Measurements from ENCODE around the gene EXOC1L. TPM values are rescaled to one million over a fixed set of nuclear protein-coding genes. Genes with fewer than 3 reads are reported as not detected.

Gene EXOC1L
- total RNA-seq, 1 experiment from 2014 or later = not detected

Other genes with a start within 250 kb of the EXOC1L start
- gene PDCL2, start 227.5 kb upstream of the EXOC1L start, total RNA-seq (2021; ENCODE audit: unreplicated experiment) = not detected
- 0.54 TPM for gene NMU, start 183.5 kb upstream of the EXOC1L start, total RNA-seq (2021; ENCODE audit: unreplicated experiment)
- 24.1 TPM for gene EXOC1, start 33.9 kb downstream of the EXOC1L start, total RNA-seq (2021; ENCODE audit: unreplicated experiment)
- 9.5 TPM for gene CEP135, start 129.2 kb downstream of the EXOC1L start, total RNA-seq (2021; ENCODE audit: unreplicated experiment)

Data from Panc1 (cell line).